K562 (cell line): ENCODE results near the gene VPS35. TPM values are rescaled to one million over a fixed set of nuclear protein-coding genes. Genes with fewer than 3 reads are reported as not detected.
"Not testable (repeated sequence)": the region's sequence is repeated elsewhere in the genome, so short reads cannot be mapped to it uniquely, and the experiment has no call there.

Source experiments
- ATAC-seq: fragments of 200-7000 bp; cut with Tn5 transposase; 3 replicates; pipeline ENCODE4 v1.9.1; 2020; ENCODE audit warnings: moderate library complexity
- BruUV-seq: library from RNA; stranded (reverse); fragments of 400-500 nt; replicated peaks from 2 replicates; lab custom pipeline; 2021; lab: Mats Ljungman, UMichigan
- CTCF ChIA-PET: fragments of 300-600 bp; formaldehyde crosslinking; extraction: SDS; loops from one replicate; lab custom pipeline; 2021; ENCODE audit warnings: low intra/inter-chr PET ratio; lab: Yijun Ruan, JAX
- POLR2A ChIA-PET: fragments of 300-600, 350-650 bp; sonication (Branson Sonifier 250); formaldehyde crosslinking; extraction: SDS; loops from one replicate; lab custom pipeline; 2021; ENCODE audit warnings: antibody characterized with exemption, inconsistent platforms; lab: Yijun Ruan, JAX
- DNase-seq, 4 experiments: peaks; one replicate each; pipeline versions ENCODE4 v3.0.0 to v3.0.0-alpha.2; 2011 to 2018; ENCODE audit warnings: low spot score in 3 of 4, mixed read lengths in 3 of 4; ENCODE audit errors: extremely low read depth in 1 of 4
- FAIRE-seq: peaks from 2 replicates; lab custom pipeline; 2011; peaks lifted over from hg19 to GRCh38; lab: Jason Lieb, UNC
- H2AFZ ChIP-seq: 2 replicates; pipeline ENCODE4 v1.6.0; 2011; ENCODE audit warnings: low read depth, low read length, control low read depth, inconsistent platforms
- H3K27ac ChIP-seq: fragments of 200-600 bp; 3 replicates; pipeline ENCODE4 v1.8.0; 2011; ENCODE audit warnings: low read depth, mild to moderate bottlenecking, control low read depth, inconsistent platforms, low read length, moderate library complexity, mixed read lengths; ENCODE audit errors: extremely low read depth
- H3K27me3 ChIP-seq, 2 experiments: fragments of 300-600 bp in 1 of 2; 2 replicates in 1 of 2; 3 replicates in 1 of 2; pipeline versions ENCODE4 v1.6.0 to v1.8.0; 2011; ENCODE audit warnings: inconsistent platforms in 2 of 2, low read length in 2 of 2, mild to moderate bottlenecking in 1 of 2, mixed read lengths in 1 of 2, moderate library complexity in 1 of 2; ENCODE audit not compliant: control insufficient read depth in 2 of 2, insufficient read depth in 2 of 2
- H3K36me3 ChIP-seq: fragments of 300-600 bp; 3 replicates; pipeline ENCODE4 v1.8.0; 2011; ENCODE audit warnings: mild to moderate bottlenecking, low read length, inconsistent platforms; ENCODE audit not compliant: control insufficient read depth, insufficient read depth
- H3K4me1 ChIP-seq, 2 experiments: fragments of 200-600 bp in 1 of 2; replicated peaks in 1 of 2; 2 replicates in 1 of 2; 3 replicates in 1 of 2; pipeline versions ENCODE4 v1.5.1 to v1.8.0; 2011; ENCODE audit warnings: inconsistent platforms in 2 of 2, low read length in 2 of 2, mild to moderate bottlenecking in 1 of 2, mixed read lengths in 1 of 2, moderate library complexity in 1 of 2; ENCODE audit not compliant: control insufficient read depth in 2 of 2, insufficient read depth in 2 of 2
- H3K4me2 ChIP-seq: 2 replicates; pipeline ENCODE4 v1.6.1; 2011; ENCODE audit warnings: low read length, control low read depth, inconsistent platforms, mixed read lengths; ENCODE audit not compliant: insufficient read depth
- H3K4me3 ChIP-seq: fragments of 200-600 bp; sonication (generic), shearing (Covaris generic); 2 replicates; pipeline ENCODE4 v1.5.1; 2016; ENCODE audit warnings: control low read depth, inconsistent platforms
- H3K79me2 ChIP-seq: fragments of 200-600 bp; 3 replicates; pipeline ENCODE4 v1.8.0; 2011; ENCODE audit warnings: low read length, inconsistent platforms; ENCODE audit not compliant: control insufficient read depth, insufficient read depth
- H3K9ac ChIP-seq, 2 experiments: 2 replicates each; pipeline versions ENCODE4 v1.6.0 to v1.6.1; 2011; ENCODE audit warnings: low read depth in 2 of 2, low read length in 2 of 2, control low read depth in 1 of 2, inconsistent platforms in 1 of 2, mild to moderate bottlenecking in 1 of 2, mixed read lengths in 1 of 2; ENCODE audit not compliant: insufficient read depth in 1 of 2
- H3K9me1 ChIP-seq: one replicate; pipeline ENCODE4 v1.6.0; 2011; ENCODE audit warnings: inconsistent platforms, mild to moderate bottlenecking, low read length, moderate library complexity; ENCODE audit not compliant: control insufficient read depth, insufficient read depth
- H3K9me3 ChIP-seq: replicated peaks from 2 replicates; pipeline ENCODE4 v1.5.1; 2011; ENCODE audit warnings: low read depth, low read length, inconsistent platforms; ENCODE audit not compliant: control insufficient read depth, insufficient read depth
- H4K20me1 ChIP-seq: replicated peaks from 2 replicates; pipeline ENCODE4 v1.6.1; 2011; ENCODE audit warnings: low read length, inconsistent platforms, mixed read lengths; ENCODE audit not compliant: control insufficient read depth, insufficient read depth
- WGBS: fragments of 100-300 bp; shearing (Covaris generic); methylation state at CpG from one replicate; pipeline ENCODE4 v1.1.6; 2016; ENCODE audit warnings: low coverage, mixed read lengths; ENCODE audit not compliant: insufficient coverage; ENCODE audit errors: missing lambda C conversion rate; 5-methylcytosine and 5-hydroxymethylcytosine counted together
- in situ Hi-C: fragments of 300-500 bp; cut with MboI; formaldehyde crosslinking; loops from 4 replicates; pipeline ENCODE4 v1.15.0; 2018; ENCODE audit warnings: inconsistent platforms, mixed read lengths
- intact Hi-C: fragments of 100-400 bp; cut with micrococcal nuclease; formaldehyde crosslinking; loops from 2 replicates; pipeline ENCODE4 v1.14.2; 2022
- polyA plus RNA-seq, 8 experiments: library from polyadenylated mRNA; depleted of rRNA in 4 of 8; stranded (reverse) in 5 of 8; unstranded in 3 of 8; fragments of >200 nt; fragmentation: Nextera tagmentation in 2 of 8; fragmentation: Illumina TruSeq in 1 of 8; extraction: Ambion mirVana in 2 of 8; extraction: Trizol in 1 of 8; gene quantifications; 2 replicates each; pipeline versions ENCODE4 v1.2.1 to v1.2.3, GENCODE V29; 2011 to 2014; ENCODE audit warnings: inconsistent platforms in 1 of 8, missing spikeins in 1 of 8
- total RNA-seq, 7 experiments: library from RNA; depleted of rRNA in 6 of 7; stranded (reverse); fragments of >200 nt in 6 of 7; fragmentation: Illumina TruSeq in 2 of 7; extraction: Trizol in 2 of 7; gene quantifications; 2 replicates each; pipeline versions ENCODE4 v1.2.1 to v1.2.3, GENCODE V29; 2011 to 2021; ENCODE audit warnings: low replicate concordance in 1 of 7
- TF ChIP-seq, protein P1 (sequence below), 2 experiments: fragments of 450-650 bp in 1 of 2; sonication (generic) in 1 of 2; formaldehyde crosslinking in 1 of 2; IDR thresholded peaks; 2 replicates each; pipeline versions ENCODE4 v1.7.1 to v1.9.0; 2016 to 2022; ENCODE audit warnings: inconsistent platforms in 1 of 2, mild to moderate bottlenecking in 1 of 2, missing genetic modification reagents in 1 of 2

The VPS35 gene
- total and polyA plus RNA-seq, 9 of the 15 experiments (the other 6 are each of a cell fraction or from before 2014, with no cell fraction given) = 32.7 to 131 (median 66.2) TPM

DNA sequence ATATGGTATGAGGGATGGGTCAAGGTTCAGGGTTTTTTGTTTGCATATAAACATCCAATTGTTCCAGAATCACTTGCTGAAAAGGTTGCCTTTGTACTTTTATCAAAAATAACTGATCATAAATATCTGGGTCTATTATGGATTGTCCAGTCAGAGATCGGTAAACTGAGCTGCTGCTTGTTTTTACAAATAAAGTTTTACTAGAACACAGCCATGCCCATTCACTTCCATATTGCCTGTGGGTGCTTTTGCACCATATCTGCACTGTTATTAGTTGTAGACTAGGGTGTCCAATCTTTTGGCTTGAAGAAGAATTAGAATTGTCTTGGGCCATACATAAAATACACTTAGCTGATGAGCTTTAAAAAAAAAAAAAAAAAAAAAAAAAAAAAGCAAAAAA is 11.0 kb downstream of the VPS35 start:
- peaks cover 12% of the 10 kb centered on the region; the same call in 1 of the 3 replicates for H3K79me2 ChIP-seq
- H4K20me1 ChIP-seq, FAIRE-seq, H3K4me3 ChIP-seq, in situ Hi-C loops, H3K9ac ChIP-seq, H3K4me1 ChIP-seq: not testable (repeated sequence)
- H3K36me3 ChIP-seq = peaks cover 78% of the 10 kb centered on the region
- TF ChIP-seq, protein P1, sequence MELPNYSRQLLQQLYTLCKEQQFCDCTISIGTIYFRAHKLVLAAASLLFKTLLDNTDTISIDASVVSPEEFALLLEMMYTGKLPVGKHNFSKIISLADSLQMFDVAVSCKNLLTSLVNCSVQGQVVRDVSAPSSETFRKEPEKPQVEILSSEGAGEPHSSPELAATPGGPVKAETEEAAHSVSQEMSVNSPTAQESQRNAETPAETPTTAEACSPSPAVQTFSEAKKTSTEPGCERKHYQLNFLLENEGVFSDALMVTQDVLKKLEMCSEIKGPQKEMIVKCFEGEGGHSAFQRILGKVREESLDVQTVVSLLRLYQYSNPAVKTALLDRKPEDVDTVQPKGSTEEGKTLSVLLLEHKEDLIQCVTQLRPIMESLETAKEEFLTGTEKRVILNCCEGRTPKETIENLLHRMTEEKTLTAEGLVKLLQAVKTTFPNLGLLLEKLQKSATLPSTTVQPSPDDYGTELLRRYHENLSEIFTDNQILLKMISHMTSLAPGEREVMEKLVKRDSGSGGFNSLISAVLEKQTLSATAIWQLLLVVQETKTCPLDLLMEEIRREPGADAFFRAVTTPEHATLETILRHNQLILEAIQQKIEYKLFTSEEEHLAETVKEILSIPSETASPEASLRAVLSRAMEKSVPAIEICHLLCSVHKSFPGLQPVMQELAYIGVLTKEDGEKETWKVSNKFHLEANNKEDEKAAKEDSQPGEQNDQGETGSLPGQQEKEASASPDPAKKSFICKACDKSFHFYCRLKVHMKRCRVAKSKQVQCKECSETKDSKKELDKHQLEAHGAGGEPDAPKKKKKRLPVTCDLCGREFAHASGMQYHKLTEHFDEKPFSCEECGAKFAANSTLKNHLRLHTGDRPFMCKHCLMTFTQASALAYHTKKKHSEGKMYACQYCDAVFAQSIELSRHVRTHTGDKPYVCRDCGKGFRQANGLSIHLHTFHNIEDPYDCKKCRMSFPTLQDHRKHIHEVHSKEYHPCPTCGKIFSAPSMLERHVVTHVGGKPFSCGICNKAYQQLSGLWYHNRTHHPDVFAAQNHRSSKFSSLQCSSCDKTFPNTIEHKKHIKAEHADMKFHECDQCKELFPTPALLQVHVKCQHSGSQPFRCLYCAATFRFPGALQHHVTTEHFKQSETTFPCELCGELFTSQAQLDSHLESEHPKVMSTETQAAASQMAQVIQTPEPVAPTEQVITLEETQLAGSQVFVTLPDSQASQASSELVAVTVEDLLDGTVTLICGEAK (IDR thresholded peaks at IDR 0.05) = peak; percentile 68
- TF ChIP-seq, protein P1 (CRISPR knock-in tag; IDR thresholded peaks at IDR 0.05) = 0 out of 2 replicates have a peak, but pooled peaks have one; percentile 17
- TF ChIP-seq, all 486 proteins: peak for 1; not testable (repeated sequence) for 485
- H3K9me3 ChIP-seq, H3K27ac ChIP-seq, ATAC-seq, DNase-seq, H2AFZ ChIP-seq, intact Hi-C loops, CTCF ChIA-PET, H3K4me2 ChIP-seq, BruUV-seq, H3K27me3 ChIP-seq, H3K9me1 ChIP-seq: not testable (repeated sequence)
- WGBS = 88% methylated on average over 1 of the region's 1 CpG
- POLR2A ChIA-PET = interaction anchor here (0.6 to 2.2 kb wide), 4 partner anchors 10 to 1081 kb away, joined by 3 to 5 read pairs (median 4); no protein-coding TSS in a partner anchor
